ENCODE results near the gene GFI1B.
"Not testable (repeated sequence)": the region's sequence is repeated elsewhere in the genome, so short reads cannot be mapped to it uniquely, and the experiment has no call there.

Gene GFI1B

DNA sequence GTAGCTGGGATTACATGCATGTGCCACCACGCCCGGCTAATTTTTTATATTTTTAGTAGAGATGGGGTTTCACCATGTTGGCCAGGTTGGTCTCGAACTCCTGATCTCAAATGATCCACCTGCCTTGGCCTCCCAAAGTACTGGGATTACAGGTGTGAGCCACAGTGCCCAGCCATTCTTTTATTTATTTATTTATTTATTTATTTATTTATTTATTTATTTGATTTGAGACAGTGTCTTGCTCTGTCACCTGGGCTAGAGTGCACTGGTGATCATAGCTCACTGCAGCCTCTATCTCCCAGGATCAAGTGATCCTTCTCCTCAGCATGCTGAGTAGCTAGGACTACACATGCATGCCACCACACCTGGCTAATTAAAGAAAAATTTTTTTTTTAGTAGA, 10.6 kb upstream of the GFI1B start:
- DNase-seq (ENCODE audit: low read depth in 4 of 4, low spot score in 1 of 4): not testable (repeated sequence)

DNA sequence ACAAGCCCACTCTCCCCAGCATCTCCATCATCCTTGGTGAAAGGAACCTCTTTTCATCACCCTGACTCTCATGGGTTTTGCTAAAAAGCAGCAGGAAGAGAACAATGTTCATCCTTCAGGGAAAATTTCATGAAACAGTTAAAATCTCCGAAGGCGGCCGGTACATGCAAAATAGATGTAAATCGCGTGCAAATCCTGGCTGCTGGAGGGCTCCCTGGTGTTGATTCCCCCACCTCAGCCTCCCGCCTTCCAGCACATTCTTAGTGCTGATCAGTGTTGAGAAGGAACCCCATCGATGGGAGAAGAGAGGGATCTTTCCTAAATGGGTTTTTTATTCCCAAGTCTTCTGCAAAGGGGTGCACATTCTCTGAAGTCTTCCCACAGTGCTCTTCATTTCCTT, 8.7 kb upstream of the GFI1B start:
- no peak for DNase-seq (ENCODE audit: low read depth in 4 of 4, low spot score in 1 of 4)

DNA sequence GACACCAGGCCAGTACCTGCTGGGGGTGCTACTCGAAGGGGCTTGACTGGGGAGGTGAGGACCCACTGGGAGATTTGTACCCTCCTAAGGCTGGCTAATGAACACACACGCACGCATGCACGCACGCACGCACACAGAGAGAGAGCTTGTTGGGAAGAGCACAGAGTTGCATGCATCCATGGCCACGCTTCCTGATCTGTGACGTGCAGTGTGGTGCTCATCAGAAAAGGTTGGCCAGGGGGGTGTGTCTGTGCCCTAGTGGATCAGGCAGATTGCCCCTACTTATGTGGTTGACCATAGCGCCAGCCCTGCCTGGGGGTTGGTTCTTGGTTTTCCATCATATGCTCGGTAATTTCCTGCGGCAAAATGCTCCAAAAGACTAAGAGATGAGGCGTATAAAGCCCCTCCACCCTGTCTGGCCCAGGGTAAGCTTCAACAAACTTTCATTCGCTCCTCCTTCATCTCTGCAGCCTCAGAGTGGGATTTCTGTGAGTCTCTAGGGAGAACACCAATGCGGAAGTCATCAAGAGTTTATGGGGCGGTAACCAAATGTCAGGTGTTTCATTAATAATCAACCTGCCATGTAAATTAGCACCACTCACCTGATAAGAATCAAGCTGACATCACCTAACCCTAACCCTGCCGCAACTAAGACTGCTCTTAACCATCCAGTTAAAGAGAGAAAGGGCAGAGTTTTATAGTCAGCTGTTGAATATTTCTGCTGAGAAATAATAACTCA, 8.0 kb upstream of the GFI1B start:
- no peak for DNase-seq (ENCODE audit: low read depth in 4 of 4, low spot score in 1 of 4)

DNA sequence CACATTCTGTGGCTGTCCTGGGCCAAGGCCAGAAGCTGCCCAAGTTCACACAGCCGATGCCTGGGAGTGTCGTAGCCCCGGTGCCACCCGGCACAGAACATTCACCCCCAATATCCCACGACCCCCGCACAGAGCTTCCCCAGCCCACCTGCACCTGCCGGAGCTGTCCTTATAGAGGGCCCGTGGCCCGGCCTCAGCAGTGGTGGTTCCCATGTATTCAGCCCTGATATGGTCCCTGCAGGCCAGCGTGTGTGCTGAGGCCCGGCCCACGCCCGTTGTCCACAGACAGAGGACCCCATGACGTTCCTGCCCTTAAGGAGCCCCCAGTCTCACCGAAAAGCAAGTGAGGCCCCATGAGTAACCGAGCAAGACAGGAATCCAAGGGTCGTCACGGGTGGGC, 5.3 kb upstream of the GFI1B start:
- no peak for DNase-seq (ENCODE audit: low read depth in 4 of 4, low spot score in 1 of 4)

DNA sequence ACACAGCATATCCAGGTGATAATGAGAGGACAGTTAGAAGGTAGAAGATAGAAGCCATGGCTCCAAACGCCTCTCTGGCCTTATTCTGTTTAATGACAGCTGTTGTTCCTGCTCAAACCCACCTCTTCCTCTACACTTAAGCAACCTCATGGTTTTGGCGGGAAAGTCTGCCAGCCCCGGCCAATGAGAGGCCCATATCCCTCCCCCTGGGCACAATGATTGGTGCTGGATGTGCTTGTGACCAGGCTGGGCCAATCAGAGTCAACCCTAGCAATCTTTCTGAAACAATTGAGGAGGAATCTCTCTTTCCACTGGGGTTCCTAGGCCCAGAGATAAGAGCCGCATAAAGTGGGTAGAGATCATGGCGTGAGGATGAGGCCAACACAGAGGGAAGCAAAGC, 4.8 kb upstream of the GFI1B start:
- no peak for DNase-seq (ENCODE audit: low read depth in 4 of 4, low spot score in 1 of 4)

DNA sequence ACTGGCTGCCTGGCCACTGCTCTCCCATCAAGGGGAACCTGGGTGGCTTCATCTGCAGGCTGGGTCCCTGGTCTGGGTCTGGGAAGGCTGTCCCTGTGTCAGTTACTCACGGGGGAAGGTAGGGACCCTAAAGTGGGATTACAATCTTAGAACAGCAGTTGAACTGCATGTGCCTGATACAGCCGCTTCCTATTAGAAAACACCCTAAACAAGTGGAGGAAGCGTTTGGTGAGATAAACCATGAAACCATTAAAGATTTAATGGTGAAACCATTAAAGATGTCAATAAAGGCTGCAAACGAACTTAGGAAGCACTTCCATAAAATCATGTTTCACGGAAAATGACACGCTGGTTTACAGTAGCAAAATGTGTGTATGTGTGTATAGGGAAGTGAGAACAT, 2.5 kb upstream of the GFI1B start:
- no peak for DNase-seq (ENCODE audit: low read depth in 4 of 4, low spot score in 1 of 4)

DNA sequence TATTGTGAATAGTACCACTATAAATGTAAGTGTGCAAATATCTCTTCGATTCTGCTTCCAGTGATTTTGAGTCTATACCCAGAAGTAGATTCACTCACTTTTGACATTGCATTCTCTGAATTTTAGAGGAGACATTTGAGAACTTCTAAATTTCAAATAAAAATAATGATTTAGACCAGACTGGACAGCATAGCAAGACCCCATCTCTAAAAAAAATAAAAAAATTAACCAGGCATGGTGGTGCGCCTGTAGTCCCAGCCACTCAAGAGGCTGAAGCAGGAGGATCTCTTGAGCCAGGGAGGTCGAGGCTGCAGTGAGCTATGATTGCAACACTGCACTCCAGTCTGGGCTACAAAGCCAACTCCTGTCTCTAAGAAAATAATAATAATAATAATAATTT, 1.9 kb upstream of the GFI1B start:
- no peak for DNase-seq (ENCODE audit: low read depth in 4 of 4, low spot score in 1 of 4)

DNA sequence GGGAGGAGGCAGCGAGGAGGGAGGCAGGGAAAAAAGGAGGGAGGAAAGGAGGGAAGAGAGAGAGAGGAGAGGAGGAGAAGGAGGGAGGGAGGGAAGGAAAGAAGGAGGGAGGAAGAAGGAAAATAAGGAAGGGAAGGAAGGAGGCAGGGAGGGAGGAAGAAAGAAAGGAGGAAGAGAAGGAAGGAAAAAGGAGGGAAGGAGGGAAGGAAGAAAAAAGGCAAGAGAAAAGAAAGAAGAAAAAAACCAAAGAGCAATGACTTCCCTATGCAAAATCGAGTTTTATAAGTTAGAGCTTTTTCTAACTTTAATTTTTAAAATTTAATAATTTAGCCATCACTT, 413 bp upstream of the GFI1B start:
- no peak for DNase-seq (ENCODE audit: low read depth in 4 of 4, low spot score in 1 of 4)

DNA sequence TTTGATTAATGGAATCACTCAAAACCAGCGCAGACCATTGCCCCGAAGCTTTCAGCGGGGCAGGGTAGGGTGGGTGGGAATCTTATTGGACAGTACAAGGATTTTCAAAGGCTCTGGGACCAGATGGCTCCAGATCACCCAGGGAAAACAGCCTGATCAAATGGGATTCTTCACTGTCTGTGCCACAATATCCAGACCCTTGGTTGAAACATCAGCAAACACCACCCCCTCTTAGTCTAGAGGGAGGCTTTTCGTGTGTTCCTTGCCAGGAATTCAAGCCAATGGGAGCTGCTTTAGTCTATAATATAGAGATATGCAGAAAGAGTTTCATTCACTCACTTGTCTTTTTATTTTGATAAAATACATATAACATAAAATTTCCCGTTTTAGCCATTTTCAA, 1.7 kb downstream of the GFI1B start:
- DNase-seq (ENCODE audit: low read depth in 4 of 4, low spot score in 1 of 4): no peak

DNA sequence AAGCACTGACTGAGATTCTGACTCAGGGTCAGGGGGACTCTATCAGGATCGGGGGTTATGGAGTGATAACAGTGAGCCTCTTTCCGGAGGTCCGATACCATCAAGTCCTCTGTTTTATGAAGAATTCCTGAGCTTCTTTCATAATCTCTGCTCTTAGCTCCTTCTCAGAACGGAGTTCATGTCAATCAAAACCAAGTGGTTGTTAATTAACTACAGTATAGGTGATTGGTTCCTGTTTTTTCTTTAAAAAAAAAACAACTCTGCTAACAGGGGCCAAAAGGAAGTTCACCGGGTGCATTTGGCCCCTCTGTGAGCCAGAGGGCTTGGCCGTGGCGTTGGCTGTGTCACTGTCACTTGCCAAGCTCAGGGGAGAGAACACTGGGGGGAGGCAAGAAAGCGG, 4.0 kb downstream of the GFI1B start:
- DNase-seq (ENCODE audit: low read depth in 4 of 4, low spot score in 1 of 4): no peak

DNA sequence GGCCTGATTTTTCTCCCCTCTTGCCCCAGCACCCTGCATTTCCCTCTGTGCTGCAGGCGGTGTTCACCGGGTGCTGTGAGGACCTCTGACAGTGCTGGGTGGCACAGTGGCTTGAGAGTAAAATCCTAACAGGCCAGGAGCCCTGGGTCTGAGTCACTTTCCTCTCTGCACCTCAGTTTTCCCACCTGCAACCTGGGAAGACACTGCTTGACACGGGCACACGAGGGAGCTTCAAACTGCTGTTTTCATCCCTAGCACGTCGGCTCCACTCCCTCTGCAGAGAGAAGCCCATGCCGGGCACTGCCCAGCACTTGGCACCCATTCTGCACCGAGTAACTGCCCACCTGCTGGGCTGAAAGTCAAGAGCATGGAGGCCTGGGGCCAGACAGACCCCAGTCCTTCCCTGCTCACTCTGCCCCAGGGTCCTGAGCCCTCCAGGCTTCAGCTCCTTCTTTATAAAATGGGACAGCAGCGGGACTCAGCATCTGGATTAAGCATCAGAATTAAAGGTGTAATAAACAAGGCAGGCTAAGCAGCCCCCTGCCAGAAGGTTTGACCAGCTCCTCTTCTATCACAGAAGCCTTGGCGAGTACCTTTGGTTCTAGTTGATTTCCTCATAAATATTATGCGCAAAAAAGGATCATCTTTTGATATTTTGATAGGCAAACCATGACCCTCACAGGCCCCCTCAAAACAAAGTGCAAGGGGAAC, 5.2 kb downstream of the GFI1B start:
- DNase-seq (ENCODE audit: low read depth in 4 of 4, low spot score in 1 of 4): no peak

DNA sequence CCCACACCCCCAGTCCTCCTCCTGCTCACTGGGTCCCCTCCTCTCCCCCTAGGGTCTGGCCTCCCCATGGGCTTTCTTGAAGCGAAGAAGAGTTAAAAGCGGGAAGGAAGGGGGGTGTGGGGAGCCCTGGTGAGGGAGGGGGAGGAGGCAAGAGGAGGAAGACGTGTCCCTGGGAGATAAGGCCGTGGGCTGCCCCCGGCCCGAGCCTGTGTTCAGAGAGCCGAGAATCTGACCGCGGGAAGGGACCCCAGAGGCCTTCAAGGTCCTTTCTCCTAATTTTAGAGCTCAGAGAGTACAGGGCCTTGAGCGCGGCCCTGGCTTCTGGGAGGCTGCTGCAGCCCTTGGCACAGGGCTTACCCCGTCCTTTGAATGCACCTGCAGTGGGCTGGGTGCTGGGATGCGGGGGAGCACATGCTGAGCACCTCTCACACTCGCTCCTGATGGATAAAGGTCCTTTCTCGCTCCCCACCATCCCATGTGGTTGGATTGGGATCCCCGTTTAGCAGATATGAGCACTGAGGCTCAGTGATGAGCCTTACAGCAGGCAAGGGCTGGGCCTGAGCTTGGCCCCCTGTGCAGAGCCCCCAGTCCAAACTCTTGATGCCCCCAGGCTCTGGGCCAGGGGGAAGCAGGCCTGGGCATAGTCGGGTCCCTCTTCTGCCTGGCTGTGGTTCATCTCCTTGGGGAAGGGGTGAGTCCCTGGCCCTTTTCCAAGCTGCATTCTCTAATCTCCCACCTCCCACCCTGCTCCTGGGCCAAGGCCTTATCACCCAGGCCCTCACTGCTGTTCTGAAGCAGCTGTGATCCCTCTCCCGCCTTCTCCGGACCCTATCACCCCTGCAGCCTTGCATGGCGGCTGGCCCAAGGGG, 5.9 kb downstream of the GFI1B start:
- no peak for DNase-seq (ENCODE audit: low read depth in 4 of 4, low spot score in 1 of 4)

DNA sequence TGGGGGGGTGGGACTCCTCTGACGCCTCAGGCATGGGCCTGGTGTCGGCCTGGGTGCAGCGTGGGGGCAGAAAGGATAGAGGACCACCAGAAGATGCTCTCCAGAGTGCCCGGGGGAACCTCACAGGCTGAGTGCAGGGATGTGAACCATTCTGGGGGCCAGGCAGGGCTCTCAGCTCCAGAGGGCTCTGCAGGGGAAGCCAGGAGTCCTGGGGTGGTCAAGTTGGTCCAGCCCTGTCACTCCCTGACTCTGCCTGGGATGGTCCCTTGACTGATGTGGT, 6.5 kb downstream of the GFI1B start:
- no peak for DNase-seq (ENCODE audit: low read depth in 4 of 4, low spot score in 1 of 4)

DNA sequence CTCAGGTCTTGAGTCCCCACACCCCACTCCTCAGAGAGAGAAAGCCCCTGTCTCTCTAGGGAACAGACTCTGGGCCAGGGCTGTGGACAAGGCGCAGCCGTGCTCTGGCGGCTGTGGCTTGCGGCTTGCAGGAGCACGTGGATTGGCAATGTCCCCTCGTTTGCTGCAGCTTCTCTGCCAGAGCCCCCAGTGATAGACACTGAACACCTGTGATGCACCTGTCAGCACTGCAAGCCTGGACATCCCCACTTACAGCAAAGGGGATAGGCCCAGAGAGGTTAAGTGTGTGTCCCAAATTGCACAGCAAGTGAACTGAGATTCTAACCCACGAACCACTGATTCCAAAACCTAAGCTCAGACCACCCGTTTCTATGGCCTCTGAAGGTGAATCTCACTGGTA, 7.0 kb downstream of the GFI1B start:
- DNase-seq (ENCODE audit: low read depth in 4 of 4, low spot score in 1 of 4): no peak

DNA sequence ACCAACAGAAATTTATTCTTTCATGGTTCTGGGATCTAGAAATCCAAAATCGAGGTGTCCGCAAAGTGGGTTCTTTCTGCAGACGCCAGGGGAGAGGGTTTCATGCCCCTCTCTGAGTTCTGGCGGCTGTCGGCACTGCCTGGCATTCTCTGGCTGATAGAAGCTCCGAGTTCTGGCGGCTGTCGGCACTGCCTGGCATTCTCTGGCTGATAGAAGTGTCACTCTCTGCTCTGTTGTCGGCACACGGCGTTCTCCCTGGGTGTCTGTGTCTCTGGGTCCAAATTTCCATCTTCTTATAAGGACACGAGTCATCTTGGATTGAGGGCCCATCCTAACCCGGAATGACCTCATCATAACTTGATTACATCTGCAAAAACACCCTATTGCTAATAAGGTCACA, 7.6 kb downstream of the GFI1B start:
- DNase-seq (ENCODE audit: low read depth in 4 of 4, low spot score in 1 of 4): no peak

DNA sequence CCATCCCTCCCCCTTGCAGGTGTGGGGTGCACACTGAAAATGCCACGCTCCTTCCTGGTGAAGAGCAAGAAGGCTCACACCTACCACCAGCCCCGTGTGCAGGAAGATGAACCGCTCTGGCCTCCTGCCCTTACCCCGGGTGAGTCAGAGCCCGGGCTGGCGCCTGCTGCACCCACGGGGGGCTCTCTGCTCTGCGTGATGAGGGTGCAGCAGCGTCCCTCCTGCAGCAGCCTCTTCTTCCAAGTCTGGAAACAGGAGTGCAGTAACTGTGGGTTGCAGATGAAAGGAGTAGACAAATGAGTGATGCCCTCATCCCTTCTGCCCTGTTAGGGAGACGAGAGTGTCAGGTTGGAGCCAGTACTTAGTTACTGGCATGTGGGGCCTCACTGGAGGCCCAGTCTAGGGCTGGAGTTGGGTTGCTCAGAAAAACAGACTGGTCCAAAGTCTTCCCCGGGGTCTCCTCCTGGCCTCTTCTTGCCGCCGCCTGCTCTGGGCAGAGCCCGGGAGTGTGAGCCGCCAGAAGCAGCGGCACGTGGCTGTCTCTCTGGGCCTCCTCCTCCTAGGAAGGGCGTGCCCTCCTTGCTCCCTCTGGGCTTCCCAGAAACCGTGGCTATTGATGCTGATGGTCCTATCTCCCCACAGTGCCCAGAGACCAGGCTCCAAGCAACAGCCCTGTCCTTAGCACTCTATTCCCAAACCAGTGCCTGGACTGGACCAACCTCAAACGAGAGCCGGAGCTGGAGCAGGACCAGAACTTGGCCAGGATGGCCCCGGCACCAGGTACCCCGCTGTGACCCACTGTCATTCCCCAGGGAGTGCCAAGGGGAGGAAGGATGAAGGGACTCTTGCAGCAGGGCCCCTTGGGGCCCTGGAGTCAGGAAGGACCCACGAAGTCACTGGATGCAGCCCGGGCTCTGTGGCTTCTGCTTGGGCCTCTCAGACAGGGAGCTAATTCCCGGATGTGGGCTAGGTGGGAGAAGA, 8.4 kb downstream of the GFI1B start:
- DNase-seq (ENCODE audit: low read depth in 4 of 4, low spot score in 1 of 4): no peak

DNA sequence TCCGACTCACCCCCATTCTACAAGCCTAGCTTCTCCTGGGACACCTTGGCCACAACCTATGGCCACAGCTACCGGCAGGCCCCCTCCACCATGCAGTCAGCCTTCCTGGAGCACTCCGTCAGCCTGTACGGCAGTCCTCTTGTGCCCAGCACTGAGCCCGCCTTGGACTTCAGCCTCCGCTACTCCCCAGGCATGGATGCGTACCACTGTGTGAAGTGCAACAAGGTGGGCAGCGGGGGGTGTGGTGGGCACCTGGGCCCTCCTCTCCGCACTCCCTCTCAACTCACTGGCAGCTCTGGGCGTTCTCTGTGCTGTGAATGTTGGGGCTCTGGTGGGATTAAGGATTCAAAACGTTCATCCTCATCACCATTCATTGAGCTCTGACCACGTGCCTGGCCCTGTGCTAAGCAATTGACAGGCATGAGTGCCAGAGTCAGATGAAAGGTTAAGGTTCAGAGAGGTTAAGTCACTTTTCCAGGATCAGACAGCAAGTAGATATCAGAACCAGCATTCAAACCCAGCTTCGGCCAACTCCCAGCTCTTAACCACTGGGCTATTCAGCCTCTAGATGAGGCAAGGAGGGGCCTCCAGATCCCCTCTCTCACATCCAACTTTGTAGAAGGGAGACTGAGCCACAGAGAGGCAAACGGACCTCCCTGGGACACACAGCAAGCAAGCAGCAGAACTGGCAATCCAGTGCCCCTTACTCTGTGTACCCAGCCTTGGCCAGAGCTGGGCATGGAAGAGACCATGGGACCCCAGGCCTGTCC, 9.9 kb downstream of the GFI1B start:
- DNase-seq (ENCODE audit: low read depth in 4 of 4, low spot score in 1 of 4): no peak

DNA sequence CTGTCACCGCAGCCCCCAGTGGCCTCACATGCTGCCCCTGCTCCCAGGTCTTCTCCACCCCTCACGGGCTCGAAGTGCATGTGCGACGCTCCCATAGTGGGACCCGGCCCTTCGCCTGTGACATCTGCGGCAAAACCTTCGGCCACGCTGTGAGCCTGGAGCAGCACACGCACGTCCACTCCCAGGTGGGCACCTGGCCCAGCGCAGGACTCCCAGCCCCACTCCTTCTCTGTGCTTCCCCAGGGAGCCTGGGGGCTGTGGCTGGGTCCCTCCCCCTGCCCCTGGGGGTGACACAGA, 10.5 kb downstream of the GFI1B start:
- DNase-seq (ENCODE audit: low read depth in 4 of 4, low spot score in 1 of 4): no peak

DNA sequence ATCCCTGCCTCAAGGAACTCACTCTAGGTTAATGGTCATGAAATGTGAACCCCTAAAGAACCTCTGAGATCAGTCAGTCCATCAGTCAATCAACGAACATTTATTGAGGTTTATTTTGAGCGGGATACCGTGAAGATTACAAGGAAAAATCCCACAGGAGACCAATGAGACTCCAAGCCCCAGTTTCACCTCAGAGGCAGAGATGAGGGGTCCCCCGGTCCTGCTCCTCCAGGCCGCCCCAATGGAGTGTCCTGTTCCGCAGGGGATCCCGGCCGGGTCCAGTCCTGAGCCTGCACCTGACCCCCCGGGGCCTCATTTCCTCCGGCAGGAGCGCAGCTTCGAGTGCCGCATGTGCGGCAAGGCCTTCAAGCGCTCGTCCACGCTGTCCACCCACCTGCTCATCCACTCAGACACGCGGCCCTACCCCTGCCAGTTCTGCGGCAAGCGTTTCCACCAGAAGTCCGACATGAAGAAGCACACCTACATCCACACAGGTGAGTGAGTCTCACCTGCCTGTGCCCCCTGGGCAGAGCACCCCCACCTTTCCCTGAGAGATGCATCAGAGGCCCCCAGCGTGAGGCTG, 11.0 kb downstream of the GFI1B start:
- no peak for DNase-seq (ENCODE audit: low read depth in 4 of 4, low spot score in 1 of 4)

DNA sequence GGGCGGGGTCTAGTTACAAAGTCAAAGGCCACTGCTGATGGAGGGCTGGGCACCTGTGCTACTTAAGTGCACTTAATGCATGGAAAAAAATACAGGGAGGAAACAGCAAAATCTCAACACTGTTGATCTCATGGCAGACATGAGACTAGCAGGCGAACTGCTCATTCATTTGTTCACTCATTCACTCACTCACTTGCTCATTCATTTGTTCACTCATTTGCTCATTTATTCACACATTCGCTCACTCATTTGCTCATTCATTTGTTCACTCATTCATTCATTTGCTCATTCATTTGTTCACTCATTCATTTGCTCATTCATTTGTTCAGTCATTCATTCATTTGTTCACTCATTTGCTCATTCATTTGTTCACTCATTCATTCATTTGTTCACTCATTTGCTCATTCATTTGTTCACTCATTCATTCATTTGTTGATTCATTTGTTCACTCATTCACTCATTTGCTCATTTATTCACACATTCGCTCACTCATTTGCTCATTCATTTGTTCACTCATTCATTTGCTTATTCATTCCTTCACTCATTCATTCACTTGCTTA, 11.6 kb downstream of the GFI1B start:
- not testable (repeated sequence) for DNase-seq (ENCODE audit: low read depth in 4 of 4, low spot score in 1 of 4)
